UCSD-AML1 (cell line): ENCODE measurements around the gene BMP4.

Experiments used
- DNase-seq: peaks from one replicate; lab custom pipeline; 2025; ENCODE audit not compliant: unreplicated experiment; lab: John Stamatoyannopoulos, UW

Gene BMP4

DNA sequence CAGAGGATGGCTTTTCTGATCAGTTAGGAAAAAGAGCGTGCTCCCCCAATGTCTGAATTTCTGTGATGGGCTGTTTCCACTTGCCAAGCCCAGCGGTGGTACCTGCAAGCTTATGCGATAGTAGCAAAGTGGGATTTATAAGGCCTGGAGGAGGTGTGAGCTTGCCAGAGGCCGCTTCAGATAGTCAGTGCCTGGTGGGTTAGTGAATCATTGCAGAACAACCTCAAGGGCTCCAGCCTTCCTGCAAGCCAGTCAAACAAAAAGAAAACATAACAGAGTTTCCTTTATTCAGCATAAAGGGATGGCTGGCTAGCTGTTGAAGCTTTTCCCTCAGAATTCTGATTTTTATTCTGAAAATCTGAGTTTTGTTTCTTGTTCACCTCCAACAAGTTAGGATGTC lies 7.6 kb upstream of the BMP4 start:
- DNase-seq = no peak

- DNase-seq = no peak
Observed at GRCh38 chr14:53963320-53964227, 6.9 kb upstream of the BMP4 start.

DNA sequence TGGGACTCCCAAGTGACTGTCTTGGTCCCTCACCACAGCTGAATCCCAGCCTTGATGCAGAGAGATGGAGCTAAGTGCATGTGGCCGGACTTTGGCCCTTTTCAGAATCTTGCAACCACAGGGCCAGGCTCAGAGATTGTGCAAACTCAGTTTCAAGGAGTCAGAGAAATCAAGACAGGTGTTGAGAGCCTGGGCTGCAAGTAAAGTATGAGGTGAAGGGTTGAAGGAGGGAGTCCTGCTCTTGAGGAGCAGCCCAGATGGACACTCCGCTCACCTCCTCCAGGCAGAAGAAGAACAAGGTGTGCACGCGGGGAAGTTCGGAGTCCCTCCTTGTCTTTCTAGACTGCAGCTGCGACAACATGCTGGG lies 6.3 kb upstream of the BMP4 start:
- no peak for DNase-seq

DNA sequence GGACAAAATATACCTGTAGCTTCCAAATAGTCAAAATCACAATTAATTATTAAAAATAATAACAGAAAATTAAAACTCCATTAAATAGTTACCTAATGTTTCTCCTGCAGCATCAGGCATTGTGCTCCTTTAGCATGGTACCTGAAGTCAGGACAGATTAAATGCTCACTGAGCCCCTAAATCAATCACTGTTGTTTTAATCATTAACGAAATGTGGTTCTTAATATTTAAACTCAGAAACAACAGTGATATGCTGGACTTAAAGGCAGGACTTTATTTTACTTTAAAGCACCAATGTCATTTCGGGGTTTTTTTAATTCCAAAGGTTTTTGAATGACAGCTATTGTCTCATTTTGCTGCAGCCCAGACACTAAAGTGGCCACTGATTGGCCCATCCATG lies 2.0 kb upstream of the BMP4 start:
- DNase-seq = no peak

DNA sequence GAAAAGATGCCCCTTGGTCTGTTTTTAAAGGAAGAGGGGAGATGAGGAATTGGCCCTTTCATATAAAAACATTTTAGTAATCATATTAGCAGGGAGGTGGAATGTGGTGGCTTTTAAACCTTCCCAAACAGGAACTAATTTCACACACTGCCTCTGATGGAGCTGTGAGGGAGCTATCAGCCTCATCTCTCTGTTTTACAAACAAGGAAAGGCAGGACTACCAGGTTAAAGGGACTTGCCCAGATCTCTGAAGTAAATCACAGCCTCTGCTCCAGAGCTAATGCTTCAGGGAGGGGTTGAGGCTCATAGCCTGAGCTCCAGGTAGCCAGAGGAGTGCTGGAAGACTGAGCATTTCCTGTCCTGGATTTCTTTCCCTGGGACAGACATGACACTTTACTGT lies 1.1 kb upstream of the BMP4 start:
- no peak for DNase-seq

- no peak for DNase-seq
Observed at GRCh38 chr14:53955671-53956426, 776 bp downstream of the BMP4 start.

- DNase-seq = no peak
Observed at GRCh38 chr14:53955229-53955556, 1.4 kb downstream of the BMP4 start.

GRCh38 chr14:53954551-53955228 lies 1.9 kb downstream of the BMP4 start:
- peak; percentile 52 for DNase-seq

GRCh38 chr14:53953828-53954550 lies 2.6 kb downstream of the BMP4 start:
- DNase-seq = peak; percentile 64

GRCh38 chr14:53953002-53953827 lies 3.4 kb downstream of the BMP4 start:
- DNase-seq = peak; percentile 75

DNA sequence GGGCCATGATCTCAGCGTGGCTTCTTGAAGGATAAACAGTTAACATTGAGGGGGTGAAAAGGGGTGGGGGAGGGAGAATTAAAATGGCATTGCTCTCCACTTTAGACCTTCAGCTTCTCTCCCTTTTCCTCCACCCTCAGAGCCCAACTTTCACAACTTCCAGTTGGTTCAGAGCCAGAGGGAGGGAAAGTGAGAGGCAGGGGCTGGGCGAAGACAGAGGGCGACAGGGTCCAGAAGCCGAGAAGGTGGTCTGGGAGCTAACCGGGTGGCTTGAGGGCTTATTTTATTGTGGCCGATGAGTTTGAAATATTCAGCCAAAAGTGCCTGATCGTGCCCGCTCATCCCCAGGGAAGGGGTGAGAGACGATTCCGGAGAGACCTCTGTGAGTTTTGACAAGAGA lies 4.1 kb downstream of the BMP4 start:
- DNase-seq = no peak

DNA sequence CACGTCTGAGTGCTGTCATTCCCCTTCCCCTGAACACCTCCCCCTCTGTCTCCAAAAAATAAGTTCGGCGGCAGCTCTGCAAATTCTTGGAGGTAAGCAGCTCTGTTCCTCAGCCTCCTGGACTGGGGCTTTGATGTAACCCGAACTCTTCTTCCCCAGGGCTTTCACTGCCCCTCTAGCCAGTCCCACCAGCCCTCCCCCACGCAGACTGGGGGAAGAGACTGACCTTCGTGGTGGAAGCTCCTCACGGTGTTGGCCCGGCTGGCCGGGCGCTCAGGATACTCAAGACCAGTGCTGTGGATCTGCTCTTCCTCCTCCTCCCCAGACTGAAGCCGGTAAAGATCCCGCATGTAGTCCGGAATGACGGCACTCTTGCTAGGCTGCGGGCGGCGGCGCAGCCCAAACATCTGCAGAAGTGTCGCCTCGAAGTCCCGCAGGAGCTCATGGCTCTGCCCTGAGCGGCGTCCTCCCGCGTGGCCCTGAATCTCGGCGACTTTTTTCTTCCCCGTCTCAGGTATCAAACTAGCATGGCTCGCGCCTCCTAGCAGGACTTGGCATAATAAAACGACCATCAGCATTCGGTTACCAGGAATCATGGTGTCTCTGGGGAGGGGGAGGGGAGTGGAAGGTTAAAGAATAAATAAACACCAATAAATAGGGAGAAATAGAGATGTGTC lies 4.9 kb downstream of the BMP4 start:
- no peak for DNase-seq

GRCh38 chr14:53951243-53951626 lies 5.4 kb downstream of the BMP4 start:
- no peak for DNase-seq

- no peak for DNase-seq
Observed at GRCh38 chr14:53950031-53950793, 6.4 kb downstream of the BMP4 start.

GRCh38 chr14:53949201-53949600 lies 7.4 kb downstream of the BMP4 start:
- DNase-seq = no peak

DNA sequence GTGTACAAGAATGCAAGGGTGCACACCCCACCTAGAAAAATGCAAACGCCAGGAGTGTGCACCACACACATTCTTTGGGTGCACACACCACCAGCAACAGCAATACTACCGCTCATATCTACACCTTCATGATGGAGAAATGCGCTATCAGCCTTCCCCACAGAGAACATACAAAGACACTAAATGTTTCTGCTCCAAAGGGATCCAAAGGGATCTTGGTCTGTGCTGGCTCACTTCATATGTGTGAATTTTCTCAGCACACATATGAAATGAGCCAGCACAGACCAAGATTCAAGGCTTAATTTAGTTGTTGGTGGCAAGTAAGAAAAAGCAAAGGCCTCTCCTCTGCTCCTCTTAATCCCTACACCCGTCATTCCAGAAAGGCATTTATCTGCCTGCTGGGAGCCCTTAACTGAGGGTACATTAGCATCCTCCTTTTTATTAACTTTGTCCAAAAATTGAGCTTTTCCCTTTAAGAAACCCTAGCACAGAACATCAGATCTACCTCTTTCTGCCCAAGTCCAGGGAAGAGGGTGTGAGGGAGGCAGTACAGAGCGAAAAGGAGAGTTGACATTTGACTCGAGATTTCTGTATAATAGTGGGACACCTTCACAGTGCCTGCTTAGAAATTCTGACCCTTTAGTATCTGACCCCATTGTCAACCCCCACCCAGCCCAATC lies 8.3 kb downstream of the BMP4 start:
- no peak for DNase-seq

GRCh38 chr14:53947452-53948204 lies 9.0 kb downstream of the BMP4 start:
- no peak for DNase-seq

DNA sequence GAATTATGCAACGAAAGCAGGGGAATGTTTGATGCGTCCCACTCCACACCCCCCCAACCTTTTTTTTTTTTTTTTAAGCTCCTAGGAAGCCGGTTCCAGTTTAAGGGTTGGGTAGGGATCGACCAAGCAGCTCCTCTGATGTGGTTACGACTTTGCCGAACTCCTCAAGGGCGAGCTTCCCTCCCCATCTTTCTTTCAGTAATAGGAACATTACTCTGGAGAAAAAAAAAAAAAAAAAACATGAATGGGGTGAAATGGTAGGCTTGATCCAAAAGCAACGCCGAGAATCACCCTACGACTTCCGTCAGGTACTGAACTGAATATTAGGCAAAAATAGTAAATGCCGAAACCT lies 9.6 kb downstream of the BMP4 start:
- no peak for DNase-seq
